ENCODE measurements around the gene LGR4. TPM values are rescaled to one million over a fixed set of nuclear protein-coding genes. Genes with fewer than 3 reads are reported as not detected.

The LGR4 gene
- total and polyA plus RNA-seq, 9 of the 15 experiments (the other 6 are each of a cell fraction or from before 2014, with no cell fraction given) = 0.94 to 10.1 (median 5.8) TPM

DNA sequence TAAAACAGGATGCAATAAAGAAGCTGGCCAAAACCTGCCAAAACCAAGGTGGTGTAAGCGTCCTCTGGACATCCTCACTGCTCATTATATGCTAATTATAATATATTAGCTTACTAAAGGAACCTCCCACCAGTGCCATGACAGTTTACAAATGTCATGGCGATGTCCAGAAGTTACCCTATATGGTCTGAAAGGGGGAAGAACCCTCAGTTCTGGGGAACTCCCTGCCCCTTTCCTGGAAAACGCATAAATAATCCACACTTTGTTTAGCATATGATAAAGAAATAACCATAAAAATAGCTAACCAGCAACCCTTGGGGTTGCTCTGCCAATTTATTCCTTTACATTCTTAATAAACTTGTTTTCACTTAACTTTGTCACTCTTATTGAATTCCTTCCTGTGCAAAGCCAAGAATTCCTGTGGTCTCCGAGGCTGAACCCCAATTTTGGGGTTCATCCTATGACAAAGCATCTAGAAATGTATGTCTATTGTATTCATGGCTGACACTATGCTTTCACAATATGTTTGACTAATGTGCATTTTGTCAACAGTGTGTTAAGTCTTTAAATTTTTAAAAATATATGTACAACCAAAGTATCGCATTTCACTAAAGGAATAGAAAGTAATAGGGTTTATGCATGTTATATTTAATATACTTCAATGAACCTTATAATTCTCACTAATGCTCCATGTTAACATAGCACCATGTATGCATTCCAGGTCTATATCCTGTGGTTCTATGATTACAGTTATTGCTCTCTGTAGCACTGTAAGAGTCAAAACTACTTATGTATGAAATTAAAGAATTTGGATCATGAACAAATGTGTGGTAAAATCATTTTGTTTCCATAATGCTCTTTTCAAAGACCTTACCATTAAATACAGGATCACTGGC, 25.1 kb downstream of the LGR4 start:
- 27% methylated on average over 5 of the region's 5 CpGs for WGBS (ENCODE audit: insufficient coverage, low coverage, missing lambda C conversion rate)
- H3K27ac ChIP-seq (ENCODE audit: extremely low read depth, low read depth, low read length) = peak overlapping the region; percentile 69
- ATAC-seq (peak; percentile 82), FAIRE-seq (peak; percentile 32), DNase-seq (ENCODE audit: extremely low read depth in 1 of 4, low spot score in 3 of 4) (peak in 1 of 4 experiments; percentile 73)
- intact Hi-C loops (cut with micrococcal nuclease) = no loop called here
- H2AFZ ChIP-seq (ENCODE audit: low read depth, low read length) = peak overlapping the region; percentile 41
- peak overlapping the region in 1 of 2 experiments; percentile 34; a peak in 2 of 4 replicates for H3K9ac ChIP-seq (ENCODE audit: insufficient read depth in 1 of 2, low read depth in 2 of 2, low read length in 2 of 2)
- H3K9me1 ChIP-seq (ENCODE audit: control insufficient read depth, insufficient read depth, low read length) = no peaks in the 10 kb centered on the region
- H3K9me3 ChIP-seq (replicated peaks; ENCODE audit: control insufficient read depth, insufficient read depth, low read depth, low read length) = no peaks in the 10 kb centered on the region
- no peaks in the 10 kb centered on the region for H4K20me1 ChIP-seq (replicated peaks; ENCODE audit: control insufficient read depth, insufficient read depth, low read length)
- H3K27me3 ChIP-seq (ENCODE audit: control insufficient read depth in 2 of 2, insufficient read depth in 2 of 2, low read length in 2 of 2) = no peaks in the 10 kb centered on the region
- no peaks in the 10 kb centered on the region for H3K36me3 ChIP-seq (ENCODE audit: control insufficient read depth, insufficient read depth, low read length)
- H3K4me3 ChIP-seq = no peak overlapping the region
- peaks cover 2% of the 10 kb centered on the region; the same call in 1 of the 3 replicates for H3K79me2 ChIP-seq (ENCODE audit: control insufficient read depth, insufficient read depth, low read length)
- POLR2A ChIA-PET = interaction anchor here (0.6 to 1.7 kb wide), 2 partner anchors 16 to 216 kb away, joined by 3 to 4 read pairs; no protein-coding TSS in a partner anchor
- H3K4me1 ChIP-seq (replicated peaks in 1 of 2; ENCODE audit: control insufficient read depth in 2 of 2, insufficient read depth in 2 of 2, low read length in 2 of 2) = peaks cover 3 to 8% of the 10 kb centered on the region in 2 experiments; a peak in 3 of 5 replicates
- H3K4me2 ChIP-seq (ENCODE audit: insufficient read depth, low read length) = no peak overlapping the region
- in situ Hi-C loops (cut with MboI) = no loop called here
- BruUV-seq (replicated peaks) = no TSS peak
- CTCF ChIA-PET (ENCODE audit: low intra/inter-chr PET ratio) = no interaction called here
- no peak for TF ChIP-seq FOXJ3 (CRISPR knock-in tag; IDR thresholded peaks at IDR 0.05)
- TF ChIP-seq TAF1 (IDR thresholded peaks at IDR 0.05; ENCODE audit: control insufficient read depth, extremely low read depth, insufficient read depth, low read length, severe bottlenecking) = no peak
- TF ChIP-seq ZBTB1 (CRISPR knock-in tag; IDR thresholded peaks at IDR 0.05; ENCODE audit: borderline replicate concordance, low read depth) = no peak
- no peak for TF ChIP-seq XRCC3 (IDR thresholded peaks at IDR 0.05)
- TF ChIP-seq DACH1 (IDR thresholded peaks at IDR 0.05; ENCODE audit: partially characterized antibody) = no peak
- TF ChIP-seq ZNF766 (CRISPR knock-in tag; conservative IDR thresholded peaks at IDR 0.05) = 0 out of 2 replicates have a peak, but pooled peaks have one; percentile 43
- TF ChIP-seq ZNF79 (CRISPR knock-in tag; IDR thresholded peaks at IDR 0.05; ENCODE audit: low read depth) = no peak
- no peak for TF ChIP-seq BCL6 (CRISPR knock-in tag; IDR thresholded peaks at IDR 0.05)
- TF ChIP-seq HDAC1 (IDR thresholded peaks at IDR 0.05) = no peak
- TF ChIP-seq CBX3 (IDR thresholded peaks at IDR 0.05; ENCODE audit: borderline replicate concordance in 1 of 2, low read length in 2 of 2) = no peak
- no peak for TF ChIP-seq SRSF3 (IDR thresholded peaks at IDR 0.05; ENCODE audit: insufficient read depth, low read length)
- TF ChIP-seq POLR3G (IDR thresholded peaks at IDR 0.05; ENCODE audit: extremely low read depth, insufficient read length, insufficient replicate concordance) = no peak
- TF ChIP-seq, protein P1, sequence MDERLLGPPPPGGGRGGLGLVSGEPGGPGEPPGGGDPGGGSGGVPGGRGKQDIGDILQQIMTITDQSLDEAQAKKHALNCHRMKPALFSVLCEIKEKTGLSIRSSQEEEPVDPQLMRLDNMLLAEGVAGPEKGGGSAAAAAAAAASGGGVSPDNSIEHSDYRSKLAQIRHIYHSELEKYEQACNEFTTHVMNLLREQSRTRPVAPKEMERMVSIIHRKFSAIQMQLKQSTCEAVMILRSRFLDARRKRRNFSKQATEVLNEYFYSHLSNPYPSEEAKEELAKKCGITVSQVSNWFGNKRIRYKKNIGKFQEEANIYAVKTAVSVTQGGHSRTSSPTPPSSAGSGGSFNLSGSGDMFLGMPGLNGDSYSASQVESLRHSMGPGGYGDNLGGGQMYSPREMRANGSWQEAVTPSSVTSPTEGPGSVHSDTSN (CRISPR knock-in tag; IDR thresholded peaks at IDR 0.05; ENCODE audit: low read depth) = no peak
- TF ChIP-seq, protein P1 (tag; conservative IDR thresholded peaks at IDR 0.05; ENCODE audit: low read depth) = peak; percentile 52
